HCT116 (cell line): ENCODE results near the gene ONECUT3. TPM values are rescaled to one million over a fixed set of nuclear protein-coding genes. Genes with fewer than 3 reads are reported as not detected.

Experiments used
- ATAC-seq: fragments of 200-7000 bp; cut with Tn5 transposase; 2 replicates; pipeline ENCODE4 v1.9.1; 2020; ENCODE audit warnings: mild to moderate bottlenecking, moderate library complexity
- BruUV-seq: library from RNA; stranded (reverse); fragments of 400-500 nt; replicated peaks from 2 replicates; lab custom pipeline; 2021; lab: Mats Ljungman, UMichigan
- CTCF ChIA-PET: fragments of 300-600 bp; sonication (Branson Sonifier 250); formaldehyde crosslinking; loops from one replicate; lab custom pipeline; 2021; ENCODE audit warnings: antibody characterized with exemption; lab: Charles Lee
- POLR2A ChIA-PET: fragments of 300-600, 350-600 bp; sonication (Branson Sonifier 250); formaldehyde crosslinking; loops from one replicate; lab custom pipeline; 2021; ENCODE audit warnings: antibody characterized with exemption; lab: Charles Lee
- RAD21 ChIA-PET, 2 experiments: fragments of 300-600 bp; sonication (Branson Sonifier 250); formaldehyde crosslinking; loops; one replicate each; lab custom pipeline; 2023; ENCODE audit warnings: low total read pairs in 2 of 2; ENCODE audit not compliant: uncharacterized antibody in 2 of 2, unreplicated experiment in 2 of 2, low non-redundant PET in 1 of 2; lab: Charles Lee
- DNase-seq: peaks from one replicate; pipeline ENCODE4 v3.0.0-alpha.2; 2010; ENCODE audit warnings: low read depth, low spot score
- H2AFZ ChIP-seq: fragments of 200-600 bp; shearing (Covaris generic), sonication (generic); 2 replicates; pipeline ENCODE4 v1.6.1; 2017; ENCODE audit warnings: low read depth, mixed run types, mixed read lengths, antibody characterized with exemption, low read length; ENCODE audit not compliant: poor library complexity, severe bottlenecking
- H3K27ac ChIP-seq: 2 replicates; pipeline ENCODE4 v1.5.1; 2012; ENCODE audit warnings: low read depth, low read length
- H3K27me3 ChIP-seq: fragments of 200-600 bp; sonication (generic); 2 replicates; pipeline ENCODE4 v1.6.1; 2016; ENCODE audit warnings: mixed run types, low read length, mixed read lengths; ENCODE audit not compliant: insufficient read depth
- H3K36me3 ChIP-seq, 2 experiments: fragments of 200-500 bp in 1 of 2; fragments of 200-600 bp in 1 of 2; sonication (Bioruptor generic) in 1 of 2; sonication (generic) in 1 of 2; 2 replicates each; pipeline versions ENCODE4 v1.5.1 to v1.6.1; 2014 to 2016; ENCODE audit warnings: low read length in 2 of 2, inconsistent platforms in 1 of 2, mixed read lengths in 1 of 2, mixed run types in 1 of 2; ENCODE audit not compliant: insufficient read depth in 2 of 2, control insufficient read depth in 1 of 2
- H3K4me1 ChIP-seq, 2 experiments: fragments of 200-600 bp in 1 of 2; sonication (generic) in 1 of 2; 2 replicates each; pipeline versions ENCODE4 v1.5.1 to v1.6.1; 2012 to 2017; ENCODE audit warnings: low read length in 2 of 2, inconsistent platforms in 1 of 2, mild to moderate bottlenecking in 1 of 2, mixed read lengths in 1 of 2, mixed run types in 1 of 2, moderate library complexity in 1 of 2; ENCODE audit not compliant: insufficient read depth in 2 of 2, control insufficient read depth in 1 of 2
- H3K4me2 ChIP-seq: fragments of 200-600 bp; sonication (generic); 2 replicates; pipeline ENCODE4 v1.6.1; 2017; ENCODE audit warnings: mixed run types, low read length, mixed read lengths
- H3K4me3 ChIP-seq, 2 experiments: fragments of 200-600 bp in 1 of 2; sonication (generic) in 1 of 2; replicated peaks in 1 of 2; 2 replicates each; pipeline ENCODE4 v1.5.1; 2011 to 2016; ENCODE audit warnings: low read length in 2 of 2, control low read depth in 1 of 2, low read depth in 1 of 2, mild to moderate bottlenecking in 1 of 2, mixed read lengths in 1 of 2, mixed run types in 1 of 2
- H3K79me2 ChIP-seq: fragments of 200-600 bp; sonication (generic); 2 replicates; pipeline ENCODE4 v1.6.1; 2017; ENCODE audit warnings: mild to moderate bottlenecking, mixed run types, low read length, moderate library complexity, mixed read lengths; ENCODE audit not compliant: insufficient read depth
- H3K9ac ChIP-seq: fragments of 200-600 bp; sonication (generic); 2 replicates; pipeline ENCODE4 v1.6.1; 2016; ENCODE audit warnings: low read length, mixed read lengths
- H3K9me2 ChIP-seq: fragments of 200-600 bp; sonication (generic), shearing (Covaris generic); 2 replicates; pipeline ENCODE4 v1.6.1; 2017; ENCODE audit warnings: mixed run types, mild to moderate bottlenecking, moderate library complexity; ENCODE audit not compliant: insufficient read depth
- H3K9me3 ChIP-seq, 2 experiments: fragments of 200-500 bp in 1 of 2; fragments of 200-600 bp in 1 of 2; sonication (Bioruptor generic) in 1 of 2; sonication (generic) in 1 of 2; 2 replicates each; pipeline ENCODE4 v1.6.1; 2014 to 2017; ENCODE audit warnings: low read length in 2 of 2, mixed read lengths in 2 of 2, inconsistent platforms in 1 of 2, low read depth in 1 of 2, mild to moderate bottlenecking in 1 of 2, mixed run types in 1 of 2, moderate library complexity in 1 of 2; ENCODE audit not compliant: control insufficient read depth in 1 of 2, insufficient read depth in 1 of 2
- H4K20me1 ChIP-seq: fragments of 200-600 bp; sonication (generic), shearing (Covaris generic); 2 replicates; pipeline ENCODE4 v1.6.1; 2017; ENCODE audit warnings: mixed run types, mild to moderate bottlenecking, moderate library complexity; ENCODE audit not compliant: insufficient read depth
- CBX3 ChIP-seq: IDR thresholded peaks from 2 replicates; pipeline ENCODE4 v1.6.1; 2012; ENCODE audit warnings: low read depth
- CEBPB ChIP-seq: IDR thresholded peaks from 2 replicates; pipeline ENCODE4 v1.6.1; 2012; ENCODE audit warnings: low read depth
- EZH2 ChIP-seq: fragments of 200-600 bp; sonication (generic); IDR thresholded peaks from 2 replicates; pipeline ENCODE4 v1.6.1; 2017; ENCODE audit warnings: antibody characterized with exemption, mixed run types
- EZH2phosphoT487 ChIP-seq: fragments of 200-600 bp; IDR thresholded peaks from 2 replicates; pipeline ENCODE4 v1.6.1; 2018; ENCODE audit warnings: antibody characterized with exemption, borderline replicate concordance
- FOSL1 ChIP-seq: IDR thresholded peaks from 2 replicates; pipeline ENCODE4 v1.6.1; 2012; ENCODE audit warnings: low read depth
- JUND ChIP-seq: IDR thresholded peaks from 2 replicates; pipeline ENCODE4 v1.6.1; 2012
- POLR2AphosphoS5 ChIP-seq: IDR thresholded peaks from 2 replicates; pipeline ENCODE4 v1.6.1; 2011; ENCODE audit warnings: mild to moderate bottlenecking, low read depth, low read length, moderate library complexity
- TCF7L2 ChIP-seq: IDR thresholded peaks from 2 replicates; pipeline ENCODE4 v1.7.0; 2011; ENCODE audit warnings: borderline replicate concordance, inconsistent platforms; ENCODE audit not compliant: insufficient read depth, insufficient read length; ENCODE audit errors: extremely low read depth
- YY1 ChIP-seq: IDR thresholded peaks from 2 replicates; pipeline ENCODE4 v1.6.1; 2011; ENCODE audit warnings: low read length, low read depth, moderate library complexity, mild to moderate bottlenecking; ENCODE audit not compliant: insufficient replicate concordance; ENCODE audit errors: extremely low read depth
- ZNF274 ChIP-seq: fragments of 200-500 bp; sonication (Bioruptor generic); IDR thresholded peaks from 2 replicates; pipeline ENCODE4 v1.6.1; 2014; ENCODE audit warnings: mild to moderate bottlenecking, low read depth, low read length, inconsistent platforms
- intact Hi-C: fragments of 100-400 bp; cut with micrococcal nuclease; formaldehyde crosslinking; loops from 2 replicates; pipeline ENCODE4 v1.10.0; 2022
- total RNA-seq: library from RNA; stranded (reverse); gene quantifications from one replicate; pipeline ENCODE4 v1.2.1, GENCODE V29; 2021; ENCODE audit not compliant: unreplicated experiment
- TF ChIP-seq, protein P1 (sequence below): IDR thresholded peaks from 2 replicates; pipeline ENCODE4 v1.6.1; 2012; ENCODE audit warnings: low read depth
- TF ChIP-seq, protein P2 (sequence below), 3 experiments: fragments of 200-600 bp in 1 of 3; sonication (generic) in 1 of 3; IDR thresholded peaks in 2 of 3; conservative IDR thresholded peaks in 1 of 3; 2 replicates each; pipeline ENCODE4 v1.5.1; 2012 to 2017; ENCODE audit warnings: low read depth in 2 of 3, low read length in 2 of 3, antibody characterized with exemption in 1 of 3, borderline replicate concordance in 1 of 3, control low read depth in 1 of 3, mild to moderate bottlenecking in 1 of 3, mixed read lengths in 1 of 3, mixed run types in 1 of 3, moderate library complexity in 1 of 3; ENCODE audit not compliant: insufficient read depth in 1 of 3
- TF ChIP-seq, protein P3 (sequence below): IDR thresholded peaks from 2 replicates; pipeline ENCODE4 v1.6.1; 2012
- TF ChIP-seq, protein P4 (sequence below): IDR thresholded peaks from 2 replicates; pipeline ENCODE4 v1.6.1; 2012

The ONECUT3 gene
- total RNA-seq, 1 experiment from 2014 or later = 22.1 TPM

DNA sequence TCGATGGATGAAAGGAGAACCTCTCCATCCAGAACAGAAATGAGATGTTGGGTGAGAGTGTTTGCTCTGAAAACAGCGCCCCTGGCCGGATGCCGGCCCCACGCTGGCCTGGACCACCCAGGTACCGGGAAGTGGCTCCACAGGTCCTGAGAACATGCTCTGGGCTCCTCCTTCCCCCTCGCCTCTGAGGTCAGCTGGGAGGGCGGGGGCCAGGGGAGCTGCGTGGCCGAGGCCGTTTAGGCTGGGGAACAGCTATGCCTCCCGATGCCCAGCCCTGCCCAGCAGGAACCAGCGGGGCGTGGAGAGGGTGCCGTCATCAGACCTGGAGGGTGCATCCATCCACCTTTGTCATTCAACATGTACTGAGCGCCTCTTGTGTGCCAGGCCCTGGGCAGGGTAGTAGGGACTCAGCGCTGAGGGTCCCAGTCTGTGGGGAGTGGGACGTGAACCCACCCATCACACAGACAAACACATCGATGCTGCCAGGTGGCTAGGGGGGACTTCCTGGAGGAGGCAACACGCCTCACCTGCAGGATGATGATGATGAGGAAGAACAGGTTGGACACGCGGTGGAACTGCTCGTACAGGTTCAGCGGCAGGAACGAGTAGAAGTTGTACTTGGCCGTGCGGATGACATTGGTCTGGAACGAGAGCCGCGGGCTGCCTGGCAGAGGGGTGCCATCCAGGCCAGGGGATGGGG lies 54.5 kb downstream of the ONECUT3 start (continued):
- TF ChIP-seq, protein P1, sequence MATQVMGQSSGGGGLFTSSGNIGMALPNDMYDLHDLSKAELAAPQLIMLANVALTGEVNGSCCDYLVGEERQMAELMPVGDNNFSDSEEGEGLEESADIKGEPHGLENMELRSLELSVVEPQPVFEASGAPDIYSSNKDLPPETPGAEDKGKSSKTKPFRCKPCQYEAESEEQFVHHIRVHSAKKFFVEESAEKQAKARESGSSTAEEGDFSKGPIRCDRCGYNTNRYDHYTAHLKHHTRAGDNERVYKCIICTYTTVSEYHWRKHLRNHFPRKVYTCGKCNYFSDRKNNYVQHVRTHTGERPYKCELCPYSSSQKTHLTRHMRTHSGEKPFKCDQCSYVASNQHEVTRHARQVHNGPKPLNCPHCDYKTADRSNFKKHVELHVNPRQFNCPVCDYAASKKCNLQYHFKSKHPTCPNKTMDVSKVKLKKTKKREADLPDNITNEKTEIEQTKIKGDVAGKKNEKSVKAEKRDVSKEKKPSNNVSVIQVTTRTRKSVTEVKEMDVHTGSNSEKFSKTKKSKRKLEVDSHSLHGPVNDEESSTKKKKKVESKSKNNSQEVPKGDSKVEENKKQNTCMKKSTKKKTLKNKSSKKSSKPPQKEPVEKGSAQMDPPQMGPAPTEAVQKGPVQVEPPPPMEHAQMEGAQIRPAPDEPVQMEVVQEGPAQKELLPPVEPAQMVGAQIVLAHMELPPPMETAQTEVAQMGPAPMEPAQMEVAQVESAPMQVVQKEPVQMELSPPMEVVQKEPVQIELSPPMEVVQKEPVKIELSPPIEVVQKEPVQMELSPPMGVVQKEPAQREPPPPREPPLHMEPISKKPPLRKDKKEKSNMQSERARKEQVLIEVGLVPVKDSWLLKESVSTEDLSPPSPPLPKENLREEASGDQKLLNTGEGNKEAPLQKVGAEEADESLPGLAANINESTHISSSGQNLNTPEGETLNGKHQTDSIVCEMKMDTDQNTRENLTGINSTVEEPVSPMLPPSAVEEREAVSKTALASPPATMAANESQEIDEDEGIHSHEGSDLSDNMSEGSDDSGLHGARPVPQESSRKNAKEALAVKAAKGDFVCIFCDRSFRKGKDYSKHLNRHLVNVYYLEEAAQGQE = no peak
- TF ChIP-seq, protein P2, sequence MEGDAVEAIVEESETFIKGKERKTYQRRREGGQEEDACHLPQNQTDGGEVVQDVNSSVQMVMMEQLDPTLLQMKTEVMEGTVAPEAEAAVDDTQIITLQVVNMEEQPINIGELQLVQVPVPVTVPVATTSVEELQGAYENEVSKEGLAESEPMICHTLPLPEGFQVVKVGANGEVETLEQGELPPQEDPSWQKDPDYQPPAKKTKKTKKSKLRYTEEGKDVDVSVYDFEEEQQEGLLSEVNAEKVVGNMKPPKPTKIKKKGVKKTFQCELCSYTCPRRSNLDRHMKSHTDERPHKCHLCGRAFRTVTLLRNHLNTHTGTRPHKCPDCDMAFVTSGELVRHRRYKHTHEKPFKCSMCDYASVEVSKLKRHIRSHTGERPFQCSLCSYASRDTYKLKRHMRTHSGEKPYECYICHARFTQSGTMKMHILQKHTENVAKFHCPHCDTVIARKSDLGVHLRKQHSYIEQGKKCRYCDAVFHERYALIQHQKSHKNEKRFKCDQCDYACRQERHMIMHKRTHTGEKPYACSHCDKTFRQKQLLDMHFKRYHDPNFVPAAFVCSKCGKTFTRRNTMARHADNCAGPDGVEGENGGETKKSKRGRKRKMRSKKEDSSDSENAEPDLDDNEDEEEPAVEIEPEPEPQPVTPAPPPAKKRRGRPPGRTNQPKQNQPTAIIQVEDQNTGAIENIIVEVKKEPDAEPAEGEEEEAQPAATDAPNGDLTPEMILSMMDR (IDR thresholded peaks at IDR 0.05 in 2 of 3, conservative IDR thresholded peaks at IDR 0.05 in 1 of 3; ENCODE audit: borderline replicate concordance in 1 of 3, insufficient read depth in 1 of 3, low read depth in 2 of 3, low read length in 2 of 3) = no peak
- TF ChIP-seq JUND = no peak
- TF ChIP-seq, protein P3, sequence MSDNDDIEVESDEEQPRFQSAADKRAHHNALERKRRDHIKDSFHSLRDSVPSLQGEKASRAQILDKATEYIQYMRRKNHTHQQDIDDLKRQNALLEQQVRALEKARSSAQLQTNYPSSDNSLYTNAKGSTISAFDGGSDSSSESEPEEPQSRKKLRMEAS = no peak

DNA sequence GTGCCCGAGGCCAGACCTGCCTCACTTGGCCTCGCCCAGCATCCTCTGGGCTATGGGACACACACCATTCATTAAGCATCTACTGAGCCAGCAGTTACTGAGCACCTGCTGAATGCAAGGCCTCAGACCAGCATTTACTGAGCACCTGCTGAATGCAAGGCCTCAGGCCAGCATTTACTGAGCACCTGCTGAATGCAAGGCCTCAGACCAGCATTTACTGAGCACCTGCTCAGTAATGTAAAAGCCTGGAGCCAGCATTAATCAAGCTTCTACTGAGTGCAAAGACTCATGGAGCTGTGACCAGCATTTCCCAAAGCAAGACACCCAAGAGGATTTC lies 55.1 kb downstream of the ONECUT3 start:
- Histone ChIP-seq H3K27ac (no peak overlapping the region), H3K4me1 (peaks cover 15 to 32% of the 10 kb centered on the region in 2 experiments), H3K9me3 (no peaks in the 10 kb centered on the region), H4K20me1 (no peaks in the 10 kb centered on the region), H3K79me2 (no peaks in the 10 kb centered on the region), H3K36me3 (no peaks in the 10 kb centered on the region; a peak in 1 of 4 replicates), H3K27me3 (no peaks in the 10 kb centered on the region), H2AFZ (no peak overlapping the region), H3K4me2 (no peak overlapping the region), H3K4me3 (no peak overlapping the region), H3K9ac (no peak overlapping the region), H3K9me2 (no peaks in the 10 kb centered on the region)
- ChIA-PET RAD21 (no interaction called here), CTCF (no interaction called here), POLR2A (no interaction called here)
- no TSS peak for BruUV-seq
- DNase-seq (no peak), ATAC-seq (no peak)
- intact Hi-C loops = no loop called here
- TF ChIP-seq TCF7L2 (no peak), ZNF274 (no peak), FOSL1 (no peak), EZH2phosphoT487 (no peak), POLR2AphosphoS5 (no peak), CBX3 (no peak), EZH2 (no peak), JUND (no peak), CEBPB (no peak), YY1 (no peak)
- TF ChIP-seq, protein P1 = no peak
- TF ChIP-seq, protein P4, sequence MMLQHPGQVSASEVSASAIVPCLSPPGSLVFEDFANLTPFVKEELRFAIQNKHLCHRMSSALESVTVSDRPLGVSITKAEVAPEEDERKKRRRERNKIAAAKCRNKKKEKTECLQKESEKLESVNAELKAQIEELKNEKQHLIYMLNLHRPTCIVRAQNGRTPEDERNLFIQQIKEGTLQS = no peak
